Left hindlimb (tissue), 1 donor: ENCODE data around the gene TAS2R8.
"Not testable (repeated sequence)": the region's sequence is repeated elsewhere in the genome, so short reads cannot be mapped to it uniquely, and the experiment has no call there.

ENCODE experiments used
- DNase-seq: peaks from one replicate; pipeline ENCODE4 v3.0.0-alpha.2; 2018

Gene TAS2R8, protein sequence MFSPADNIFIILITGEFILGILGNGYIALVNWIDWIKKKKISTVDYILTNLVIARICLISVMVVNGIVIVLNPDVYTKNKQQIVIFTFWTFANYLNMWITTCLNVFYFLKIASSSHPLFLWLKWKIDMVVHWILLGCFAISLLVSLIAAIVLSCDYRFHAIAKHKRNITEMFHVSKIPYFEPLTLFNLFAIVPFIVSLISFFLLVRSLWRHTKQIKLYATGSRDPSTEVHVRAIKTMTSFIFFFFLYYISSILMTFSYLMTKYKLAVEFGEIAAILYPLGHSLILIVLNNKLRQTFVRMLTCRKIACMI

DNA sequence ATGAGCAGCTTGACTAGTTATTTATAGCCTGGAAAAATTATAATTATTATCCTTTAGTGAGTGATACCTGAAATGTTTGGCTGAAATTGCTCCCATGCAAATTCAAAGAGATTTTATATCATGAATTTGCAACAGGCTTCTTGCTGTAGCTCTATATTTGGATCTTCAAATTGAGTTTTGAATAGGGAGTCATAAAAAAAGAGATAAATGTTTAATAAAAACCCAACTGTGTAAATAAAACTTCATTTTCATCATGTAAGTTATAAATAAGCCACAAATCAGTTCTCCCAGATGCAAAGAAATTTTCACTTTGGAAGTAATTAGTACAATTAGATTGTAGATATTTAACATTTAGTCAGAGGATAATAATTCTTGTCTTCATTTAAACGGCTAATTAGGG, at the start of gene TAS2R8:
Gene TAS2R8, minus strand, starts transcription at position 101 of the 400 bp plus-strand sequence. CDS start 306 bp downstream, outside the sequence.
- DNase-seq: no peak

DNA sequence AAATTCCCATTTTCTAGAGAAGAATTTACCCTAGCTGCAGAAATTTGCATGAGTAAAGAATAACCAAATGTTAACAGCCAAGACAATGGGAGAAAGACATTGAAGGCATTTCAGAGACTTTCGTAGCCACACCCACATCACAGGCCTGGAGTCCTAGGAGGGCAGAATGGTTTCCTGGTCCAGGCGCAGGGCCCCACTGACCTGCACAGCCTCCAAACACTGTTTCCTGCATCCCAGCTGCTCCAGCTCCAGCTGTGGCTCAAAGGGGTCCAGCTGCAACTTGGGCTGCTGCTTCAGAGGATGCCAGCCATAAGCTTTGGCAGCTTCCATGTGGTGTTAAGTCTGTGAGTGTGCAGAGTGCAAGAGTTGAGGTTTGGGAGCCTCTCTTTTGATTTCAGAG, 48.7 kb upstream of the TAS2R8 start:
- no peak for DNase-seq

DNA sequence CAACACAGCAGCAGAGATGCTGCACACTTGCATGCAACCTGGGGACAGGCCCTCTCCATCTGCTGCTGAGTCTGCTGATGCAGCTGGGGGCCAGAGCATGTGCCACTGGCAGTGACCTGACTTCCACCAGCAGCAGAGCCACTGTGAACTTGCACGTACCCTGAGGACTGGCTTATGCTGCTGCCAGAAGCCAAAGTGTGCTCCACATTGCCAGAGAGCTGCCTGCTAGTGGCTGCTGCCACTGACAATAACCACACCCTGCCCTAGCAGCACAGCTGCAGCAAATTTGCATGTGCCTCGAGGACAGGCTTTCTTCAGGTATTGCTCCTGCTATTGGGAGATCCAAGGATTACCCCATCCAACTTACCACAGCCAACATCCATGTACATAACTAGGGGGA, 46.7 kb upstream of the TAS2R8 start:
- no peak for DNase-seq

DNA sequence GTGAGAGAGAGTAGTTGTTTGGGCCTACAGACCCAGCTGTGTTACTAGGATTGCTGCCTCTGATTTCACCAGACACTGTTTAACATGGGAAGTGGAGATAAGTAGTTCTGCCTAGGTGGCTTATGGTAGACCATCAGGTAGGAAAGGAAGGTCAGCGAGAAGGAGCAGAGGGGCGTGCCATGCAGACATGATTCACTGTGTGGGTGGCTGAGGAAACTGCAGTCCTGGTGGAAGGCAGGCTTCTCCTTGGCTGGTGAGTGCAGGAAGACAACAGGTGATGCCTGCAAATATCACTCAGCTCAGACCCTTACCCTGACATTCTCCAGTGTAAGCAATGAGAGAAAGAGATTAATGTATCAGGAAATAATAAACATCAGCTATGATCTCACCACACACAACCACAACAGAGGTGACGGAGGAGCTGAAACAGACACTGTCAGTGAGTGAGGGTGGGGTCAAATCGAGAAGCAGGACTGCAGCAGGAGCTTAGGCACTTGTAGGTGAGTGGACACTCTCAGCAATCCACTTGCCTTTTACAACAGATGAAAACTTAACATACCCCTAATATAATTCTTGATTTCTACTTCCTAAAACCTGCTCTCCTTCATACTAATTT, 44.3 kb upstream of the TAS2R8 start:
- DNase-seq: no peak

DNA sequence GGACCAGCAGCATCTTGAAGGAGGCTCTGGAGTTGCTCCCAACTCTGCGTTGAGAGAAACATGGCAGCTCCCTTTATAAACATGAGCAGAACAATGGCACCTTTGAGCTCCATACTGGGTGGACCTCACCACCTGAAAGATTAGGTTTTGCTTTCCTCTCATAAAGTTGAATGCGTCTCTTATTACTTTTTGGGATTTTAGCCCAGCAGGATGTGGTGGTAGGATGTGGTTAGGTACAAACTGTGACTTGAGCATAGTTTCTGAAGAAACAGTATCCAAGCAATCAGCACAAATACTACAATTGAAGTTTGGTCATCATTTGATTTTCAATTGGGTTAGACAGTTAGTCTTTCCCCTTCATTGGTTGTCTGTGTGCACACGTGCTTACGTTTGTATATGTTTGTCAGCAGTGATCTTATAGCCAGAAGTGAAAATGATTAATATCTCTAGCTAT, 42.4 kb upstream of the TAS2R8 start, which contains the start of gene PRR4:
Gene PRR4, minus strand, starts transcription at position 51 of the 454 bp plus-strand sequence. Its CDS starts 38 bp downstream, at position 13.
- no peak for DNase-seq

DNA sequence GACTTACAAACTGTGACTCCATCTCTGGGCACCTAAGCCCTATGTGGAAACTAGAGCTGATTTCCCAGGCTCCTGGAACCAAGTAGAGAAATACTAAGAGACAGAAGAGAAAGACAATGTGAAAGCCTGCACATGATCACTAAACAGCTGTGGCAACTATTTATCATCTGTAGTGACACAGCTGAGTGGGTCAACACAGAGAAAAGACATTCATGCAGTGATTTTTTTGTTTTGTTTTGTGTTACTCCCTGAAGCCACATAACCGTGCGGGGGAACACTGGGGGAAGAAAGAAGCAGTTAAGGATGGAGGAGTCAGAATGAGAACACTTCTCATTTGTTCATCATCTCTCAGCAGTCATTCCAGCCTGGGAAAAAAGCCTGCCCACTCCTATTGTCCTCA, 40.7 kb upstream of the TAS2R8 start:
- DNase-seq: no peak

DNA sequence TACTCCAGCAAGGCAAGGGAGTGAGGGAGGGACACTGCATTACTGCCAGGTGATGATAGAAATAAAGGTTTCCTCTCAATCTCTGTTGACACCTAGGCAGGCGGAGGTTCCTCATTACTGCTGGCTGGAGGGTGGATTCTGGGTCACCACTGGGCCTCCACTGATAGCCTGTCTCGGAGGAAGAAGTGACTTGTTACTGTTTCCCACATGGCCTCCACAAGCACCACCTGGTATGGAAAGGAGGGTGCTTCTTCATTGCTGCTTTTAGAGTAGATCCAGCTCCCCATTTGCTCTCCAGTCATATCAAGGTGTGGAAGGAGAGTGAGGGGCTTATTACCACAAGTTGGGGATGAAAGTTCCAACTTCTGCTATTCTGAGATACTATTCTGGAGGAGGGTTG, 35.8 kb upstream of the TAS2R8 start:
- no peak for DNase-seq

DNA sequence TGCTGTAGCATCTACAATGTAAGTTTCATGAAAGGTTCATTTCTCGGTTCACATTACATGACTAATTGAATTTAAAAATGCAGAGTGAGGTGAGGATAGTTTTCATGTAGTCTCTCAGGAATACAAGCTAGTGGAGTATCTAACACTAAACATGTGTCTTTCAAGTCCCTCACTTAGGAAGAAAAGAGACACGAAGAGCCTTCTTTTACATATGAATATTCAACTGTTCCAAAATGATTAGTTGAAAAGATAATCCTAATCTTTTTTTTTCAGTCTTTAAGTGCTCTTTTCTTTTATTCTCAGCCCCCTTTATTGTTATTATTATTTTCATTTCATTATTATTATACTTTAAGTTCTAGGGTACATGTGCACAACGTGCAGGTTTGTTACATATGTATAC, 31.4 kb upstream of the TAS2R8 start:
- no peak for DNase-seq

DNA sequence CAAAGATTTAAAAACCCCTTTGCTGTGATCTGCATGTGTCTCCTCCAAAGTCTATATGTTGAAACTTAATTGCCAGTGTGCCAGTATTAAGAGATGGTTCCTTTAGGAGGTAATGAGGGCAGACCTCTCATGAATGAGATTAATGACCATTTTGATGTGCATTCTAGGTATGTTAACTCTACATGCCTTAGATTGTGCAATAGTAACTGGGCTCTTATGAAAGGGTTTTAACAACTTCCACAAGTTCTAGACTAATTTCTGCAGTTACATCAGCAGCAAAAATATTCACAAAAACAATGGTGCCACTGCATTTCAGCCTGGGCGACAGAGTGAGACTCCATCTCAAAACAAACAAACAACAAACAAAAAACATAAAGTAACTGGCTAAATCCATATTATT, 22.9 kb upstream of the TAS2R8 start:
- no peak for DNase-seq

DNA sequence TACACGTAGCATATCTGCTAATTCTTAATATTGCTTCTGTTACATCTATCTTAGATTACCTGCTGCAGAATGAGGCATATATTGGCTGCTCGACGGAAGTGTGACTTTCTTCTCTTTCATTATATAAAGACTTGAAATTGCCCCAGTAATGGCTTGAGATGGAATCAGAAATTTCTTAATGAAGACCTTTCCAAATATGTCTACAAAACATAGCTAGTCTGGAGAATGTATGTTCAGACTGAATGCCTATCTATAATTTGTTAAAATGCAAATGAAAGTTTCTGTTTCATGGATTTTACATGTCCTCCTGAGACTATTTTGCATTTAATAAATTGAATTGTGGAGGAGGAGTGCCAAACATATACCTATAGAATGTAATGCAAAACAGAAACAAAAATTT, 19.2 kb upstream of the TAS2R8 start, which contains the start of gene TAS2R10:
Gene TAS2R10, minus strand, starts transcription at position 101 of the 400 bp plus-strand sequence. Its CDS starts 89 bp downstream, at position 12.
- no peak for DNase-seq

DNA sequence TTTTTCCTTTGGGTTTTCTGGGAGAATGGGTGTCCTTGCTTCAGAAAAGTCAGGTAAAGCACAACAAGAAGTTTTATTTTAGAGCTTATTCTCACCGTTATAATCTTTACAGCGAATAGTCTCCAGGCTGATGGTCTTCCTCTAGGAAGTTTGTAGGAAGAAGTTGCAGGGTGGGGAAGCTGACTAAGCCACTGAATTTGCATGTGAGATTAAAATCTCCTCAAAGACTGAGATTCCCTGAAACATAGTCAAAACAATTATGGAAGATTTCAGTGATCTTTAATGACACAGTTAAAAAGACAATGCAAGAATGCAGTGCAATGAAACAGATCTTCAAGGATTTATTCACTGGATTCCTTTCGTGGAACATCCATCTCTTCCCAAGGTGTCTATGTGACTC, 17.9 kb upstream of the TAS2R8 start:
- DNase-seq: no peak

DNA sequence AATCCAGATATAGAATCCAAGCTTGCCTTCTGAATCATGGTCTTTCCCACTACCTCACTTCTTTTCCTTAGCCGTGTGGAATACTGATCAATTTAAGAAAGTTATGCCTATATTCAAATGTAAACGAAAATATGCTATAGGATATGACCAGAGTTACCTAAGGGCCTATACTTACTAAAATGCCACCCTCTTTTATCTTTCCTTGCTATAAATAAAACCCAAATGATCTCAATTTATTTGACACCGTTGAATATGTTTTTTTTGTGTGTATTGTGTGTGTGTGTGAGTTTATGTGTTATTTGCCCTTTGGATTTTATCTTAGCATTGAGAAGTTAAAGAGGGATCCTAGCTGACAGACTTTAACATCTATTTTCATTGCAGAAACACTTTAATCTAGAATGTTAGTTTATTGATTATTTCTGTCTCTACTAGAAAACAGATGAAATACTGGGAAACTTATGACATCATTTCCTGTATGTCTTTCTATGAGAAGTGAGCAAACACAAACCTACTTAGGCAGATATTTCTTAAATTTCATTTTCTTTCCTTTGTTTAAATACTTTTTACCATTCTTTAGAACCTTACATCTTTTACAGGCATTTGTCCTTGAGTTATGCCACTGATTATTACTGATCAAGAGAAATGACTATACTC, 4.9 kb upstream of the TAS2R8 start:
- no peak for DNase-seq

DNA sequence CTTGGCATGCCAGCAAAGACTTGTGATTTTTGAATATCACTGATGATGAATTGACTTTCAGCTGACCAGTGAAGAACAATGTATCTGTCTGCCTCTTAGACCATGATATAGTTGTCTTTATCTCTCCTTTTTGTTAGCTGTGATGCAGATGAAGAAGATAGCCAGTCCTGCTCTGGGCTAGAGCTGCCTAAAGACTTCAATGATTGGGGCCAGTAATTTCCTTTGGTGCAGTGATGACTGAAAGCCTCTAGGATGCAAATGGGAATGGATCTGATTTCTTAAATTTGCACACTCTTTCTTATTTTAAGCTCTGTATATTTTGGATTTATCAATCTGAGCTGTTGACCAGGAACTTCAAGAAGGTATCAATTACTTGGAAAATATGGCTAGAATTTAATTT, 3.0 kb upstream of the TAS2R8 start, which contains the start of gene TAS2R9:
Gene TAS2R9, minus strand, starts transcription at position 101 of the 400 bp plus-strand sequence. Its CDS starts 93 bp downstream, at position 8.
- no peak for DNase-seq

DNA sequence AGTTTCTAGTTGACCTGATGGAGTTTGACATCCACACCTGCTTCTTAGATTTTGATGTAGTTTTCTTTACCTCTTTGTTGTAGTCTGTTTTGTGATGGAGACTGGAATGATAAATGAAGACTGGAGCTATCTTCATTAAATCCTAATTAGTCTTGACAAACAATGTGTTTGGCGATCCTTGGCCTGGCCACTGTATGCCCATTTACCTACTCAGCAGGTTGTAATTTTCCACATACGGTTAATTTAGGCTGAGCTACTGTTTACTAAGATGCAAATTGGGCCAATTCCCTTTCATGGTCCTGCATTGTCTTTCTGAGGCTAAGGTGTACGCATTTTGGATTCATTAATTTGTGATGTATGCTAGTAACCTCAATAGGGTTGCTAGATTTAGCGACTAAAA, 4.5 kb downstream of the TAS2R8 start, which contains the start of gene TAS2R7:
Gene TAS2R7, minus strand, starts transcription at position 41 of the 400 bp plus-strand sequence. CDS start 57 bp downstream, outside the sequence.
- DNase-seq: no peak

DNA sequence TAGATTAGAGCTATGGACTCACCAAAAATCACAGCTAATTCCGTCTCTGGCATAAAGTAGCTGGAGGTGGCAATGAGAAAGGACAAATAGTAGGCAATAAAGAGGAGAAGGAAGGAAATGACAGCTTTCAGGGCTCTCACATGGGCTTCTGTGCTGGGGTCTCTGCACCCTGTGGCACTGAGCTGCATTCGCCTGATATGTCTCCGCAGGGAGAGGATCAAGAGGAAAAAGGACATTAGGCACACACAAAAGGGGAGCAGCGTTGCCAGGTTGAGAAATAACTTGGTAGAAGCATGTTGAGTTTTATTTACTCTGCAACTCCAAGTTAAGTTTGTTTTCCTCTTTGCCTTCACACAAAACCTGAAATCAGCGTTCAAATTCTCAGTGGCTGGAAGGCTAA, 5.3 kb downstream of the TAS2R8 start:
- DNase-seq: no peak

DNA sequence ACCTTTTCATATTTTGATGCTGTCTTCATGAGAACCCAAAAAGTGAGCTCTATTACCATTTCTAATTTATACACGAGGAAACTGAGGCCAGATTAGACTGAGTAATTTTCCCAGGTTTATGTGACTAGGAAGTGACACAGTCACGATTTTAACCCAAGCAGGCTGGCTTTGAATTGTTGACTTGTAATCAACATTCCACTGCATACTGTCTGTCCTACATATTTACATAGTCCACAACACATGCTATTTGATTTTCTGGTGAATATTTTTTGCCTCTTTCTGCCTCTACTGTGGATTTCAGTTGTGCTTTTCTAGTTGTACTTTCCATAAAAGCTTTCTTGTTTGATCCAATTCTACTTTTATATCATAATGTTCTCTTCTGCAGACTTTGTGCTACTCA, 12.9 kb downstream of the TAS2R8 start:
- DNase-seq: no peak

DNA sequence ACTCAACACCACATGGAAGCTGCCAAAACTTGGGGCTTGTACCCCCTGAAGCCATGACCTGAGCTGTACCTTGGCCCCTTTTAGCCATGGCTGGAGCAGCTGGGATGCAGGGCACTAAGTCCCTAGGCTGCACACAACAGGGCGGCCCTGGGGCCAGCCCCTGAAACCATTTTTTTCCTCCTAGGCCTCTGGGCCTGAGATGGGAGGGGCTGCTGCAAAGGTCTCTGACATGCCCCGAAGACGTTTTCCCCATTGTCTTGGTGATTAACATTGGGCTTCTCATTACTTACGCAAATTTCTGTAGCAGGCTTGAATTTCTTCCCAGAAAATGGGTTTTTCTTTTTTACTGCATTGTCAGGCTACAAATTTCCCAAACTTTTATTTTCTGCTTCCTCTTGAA, 15.3 kb downstream of the TAS2R8 start:
- not testable (repeated sequence) for DNase-seq

DNA sequence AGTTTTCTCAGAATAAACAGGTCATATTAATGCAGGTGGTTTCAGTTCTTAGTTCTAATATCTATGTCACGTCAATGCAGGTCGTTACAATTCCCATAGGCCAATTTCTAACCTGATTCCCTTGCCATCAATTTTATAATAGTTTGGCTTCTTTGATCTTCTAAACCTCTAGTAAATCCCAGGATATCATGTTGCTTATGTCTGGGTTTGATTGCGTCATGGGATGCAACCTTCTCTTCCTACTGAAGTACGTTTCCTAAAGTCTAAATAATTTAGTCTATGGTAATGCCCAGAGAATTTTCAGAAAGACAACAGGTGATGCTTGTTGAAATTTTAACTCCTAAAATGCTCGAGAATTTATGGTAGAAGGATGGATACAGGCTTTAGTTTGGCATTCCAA, 23.8 kb downstream of the TAS2R8 start:
- no peak for DNase-seq

DNA sequence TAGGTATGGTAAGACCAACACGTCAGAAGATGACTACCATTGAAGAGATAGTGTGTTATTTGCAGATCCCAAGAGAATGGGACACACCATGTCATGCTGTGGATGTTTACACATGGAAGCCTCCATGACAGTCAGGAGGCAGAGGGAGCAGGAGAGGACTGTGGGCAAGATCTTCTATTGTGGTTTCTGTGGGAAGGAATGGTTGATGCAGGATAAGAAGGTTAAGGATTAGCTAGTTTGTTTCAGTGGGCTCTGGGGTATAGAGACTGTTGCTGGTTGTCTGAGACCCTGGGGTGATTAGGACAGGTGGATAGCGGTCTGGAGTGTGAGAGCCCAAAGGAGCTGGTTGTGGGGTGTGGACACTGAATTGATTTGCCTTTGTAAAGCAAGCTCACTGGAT, 28.0 kb downstream of the TAS2R8 start:
- DNase-seq: no peak

DNA sequence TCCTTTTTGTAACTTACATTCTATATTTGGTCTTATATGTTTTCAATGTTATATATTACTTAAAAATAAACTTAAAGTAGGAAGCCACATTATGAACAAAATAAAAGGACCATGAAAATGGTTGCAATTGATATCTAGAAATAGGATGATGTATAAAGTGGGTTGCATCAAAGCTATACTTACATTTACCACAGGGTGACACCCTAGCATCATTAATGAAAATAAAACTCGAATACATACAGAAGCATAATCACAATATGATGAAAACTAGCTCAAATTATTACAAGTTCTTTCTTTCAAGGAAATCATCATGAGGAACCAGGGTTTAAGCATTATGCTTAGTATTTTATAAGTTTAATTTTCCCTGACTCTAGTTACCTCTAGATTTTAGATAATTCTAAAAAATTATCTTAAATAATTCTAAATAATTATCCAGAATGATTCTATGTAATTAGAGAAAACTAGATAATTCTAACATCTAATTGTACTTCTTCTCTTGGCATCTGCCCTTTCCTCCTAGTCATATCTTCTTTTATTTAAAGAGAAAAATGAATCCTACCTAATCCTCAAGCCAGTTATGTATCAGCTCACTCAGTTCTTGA, 35.9 kb downstream of the TAS2R8 start:
- DNase-seq: no peak

DNA sequence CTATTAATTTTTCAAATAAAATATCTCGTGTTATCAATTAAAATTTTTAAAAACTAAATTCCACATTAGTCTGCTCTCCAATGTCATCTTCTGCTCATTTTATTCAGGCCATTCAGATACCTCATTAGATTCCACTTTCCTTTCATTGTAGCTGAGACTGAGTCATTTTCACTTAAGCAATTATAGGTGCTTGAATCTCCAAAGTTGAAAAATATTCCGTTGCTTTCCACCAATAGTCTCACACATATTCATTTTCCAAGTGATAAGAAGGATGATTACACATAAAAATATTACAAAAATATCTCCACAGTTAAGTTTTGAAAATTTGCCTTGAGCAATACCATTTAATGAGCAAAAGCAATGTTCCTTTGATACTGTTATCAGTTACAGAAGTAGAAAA, 47.4 kb downstream of the TAS2R8 start:
- no peak for DNase-seq

DNA sequence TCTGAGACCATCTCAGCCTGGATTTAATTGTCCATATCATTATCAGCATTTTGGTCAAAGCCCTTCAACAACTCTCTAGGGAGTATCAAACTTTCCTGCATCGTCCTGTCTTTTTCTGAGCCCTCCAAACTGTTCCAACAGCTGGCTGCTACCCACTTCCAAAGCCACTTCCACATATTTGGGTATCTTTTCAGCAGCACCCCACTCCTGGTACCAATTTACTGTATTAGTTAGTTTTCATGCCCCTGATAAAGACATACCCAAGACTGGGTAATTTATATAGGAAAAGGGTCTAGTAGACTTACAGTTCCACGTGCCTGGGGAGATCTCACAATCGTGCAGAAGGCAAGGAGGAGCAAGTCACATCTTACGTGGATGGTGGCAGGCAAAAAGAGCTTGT, 50.9 kb downstream of the TAS2R8 start:
- no peak for DNase-seq
